Measurements from ENCODE around the gene ST7L. TPM values are rescaled to one million over a fixed set of nuclear protein-coding genes. Genes with fewer than 3 reads are reported as not detected.

The ST7L gene, protein sequence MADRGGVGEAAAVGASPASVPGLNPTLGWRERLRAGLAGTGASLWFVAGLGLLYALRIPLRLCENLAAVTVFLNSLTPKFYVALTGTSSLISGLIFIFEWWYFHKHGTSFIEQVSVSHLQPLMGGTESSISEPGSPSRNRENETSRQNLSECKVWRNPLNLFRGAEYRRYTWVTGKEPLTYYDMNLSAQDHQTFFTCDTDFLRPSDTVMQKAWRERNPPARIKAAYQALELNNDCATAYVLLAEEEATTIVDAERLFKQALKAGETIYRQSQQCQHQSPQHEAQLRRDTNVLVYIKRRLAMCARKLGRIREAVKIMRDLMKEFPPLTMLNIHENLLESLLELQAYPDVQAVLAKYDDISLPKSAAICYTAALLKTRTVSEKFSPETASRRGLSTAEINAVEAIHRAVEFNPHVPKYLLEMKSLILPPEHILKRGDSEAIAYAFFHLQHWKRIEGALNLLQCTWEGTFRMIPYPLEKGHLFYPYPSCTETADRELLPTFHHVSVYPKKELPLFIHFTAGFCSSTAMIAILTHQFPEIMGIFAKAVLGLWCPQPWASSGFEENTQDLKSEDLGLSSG
- polyA plus RNA-seq = 7.7 to 13.4 TPM (median 10.3 TPM) in 3 replicates
- polyA plus RNA-seq (2011; ENCODE audit: low read depth) = 16.9 TPM
- polyA plus RNA-seq (2011; cell fraction: cytosol; rRNA removed) = 5.1 and 9.3 TPM in 2 replicates
- 14.3 and 16.3 TPM in 2 replicates for polyA plus RNA-seq (2011; cell fraction: nucleus; rRNA removed)
- polyA plus RNA-seq (2012; ENCODE audit: low replicate concordance) = 11.3 and 11.7 TPM in 2 replicates
- polyA minus RNA-seq = 4.0 to 15.7 TPM (median 6.2 TPM) in 3 replicates
- polyA minus RNA-seq (2011; cell fraction: cytosol; rRNA and poly(A)+ RNA removed) = 3.6 TPM
- 9.2 and 9.7 TPM in 2 replicates for polyA minus RNA-seq (2011; cell fraction: nucleus; rRNA and poly(A)+ RNA removed)

DNA sequence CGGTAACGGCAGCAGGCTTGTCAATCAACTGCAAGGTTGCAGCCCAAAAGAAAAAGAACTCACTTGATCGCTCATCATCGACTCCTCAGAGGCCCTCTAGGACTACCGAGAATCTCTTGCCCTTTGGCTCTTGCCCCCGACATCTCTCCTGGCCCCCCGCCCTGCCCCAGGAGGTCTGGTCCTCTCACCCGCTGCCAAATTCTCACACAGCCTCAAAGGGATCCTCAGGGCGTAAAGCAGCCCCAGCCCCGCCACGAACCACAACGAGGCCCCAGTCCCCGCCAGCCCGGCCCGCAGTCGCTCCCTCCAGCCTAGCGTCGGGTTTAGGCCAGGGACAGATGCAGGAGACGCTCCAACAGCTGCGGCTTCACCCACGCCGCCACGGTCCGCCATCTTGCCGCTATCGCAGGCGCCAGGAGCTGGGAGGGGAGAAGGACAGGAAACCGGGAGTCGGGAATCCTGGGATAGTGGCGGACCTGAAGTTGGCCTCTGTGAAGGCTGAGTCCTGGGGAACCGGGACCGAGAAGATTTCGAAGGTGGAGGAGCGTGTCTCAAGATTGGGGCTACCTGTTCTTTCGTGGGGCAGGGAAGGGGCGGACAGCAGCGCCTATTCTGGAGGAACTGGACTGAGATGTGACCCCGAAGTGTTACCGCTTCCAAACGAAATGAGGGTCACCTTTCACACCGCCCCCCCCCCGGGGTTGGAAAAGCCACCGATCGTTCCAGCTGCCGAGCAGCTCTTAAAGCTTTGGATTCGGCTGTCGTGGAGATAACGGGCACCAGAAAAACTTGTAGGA, at the start of gene ST7L:
Gene ST7L, minus strand, starts transcription at position 421 of the 797 bp plus-strand sequence. Its CDS starts 28 bp downstream, at position 393.
- peaks cover 22% of the 10 kb centered on the region for H3K4me1 ChIP-seq (ENCODE audit: control insufficient read depth, extremely low read depth, insufficient read depth, low read length)
- no peaks in the 10 kb centered on the region for H3K9me1 ChIP-seq (ENCODE audit: control insufficient read depth, extremely low read depth, insufficient read depth, low read length)
- H3K36me3 ChIP-seq (ENCODE audit: control insufficient read depth in 2 of 2, extremely low read depth in 1 of 2, insufficient read depth in 2 of 2, low read length in 2 of 2) = peaks cover 0 to 3% of the 10 kb centered on the region in 2 experiments
- H3K4me3 ChIP-seq (ENCODE audit: control insufficient read depth in 2 of 3, extremely low read depth in 1 of 3, insufficient read depth in 2 of 3, low read depth in 1 of 3, low read length in 3 of 3) = peak within 1 kb of the TSS; percentile 83 to 97 (median 84)
- H3K79me2 ChIP-seq (ENCODE audit: control insufficient read depth, insufficient read depth, low read length) = peaks cover 72% of the 10 kb centered on the region
- peak within 1 kb of the TSS; percentile 91 for H2AFZ ChIP-seq (ENCODE audit: control insufficient read depth, low read length)
- peak within 1 kb of the TSS; percentile 97 for H3K27ac ChIP-seq (ENCODE audit: control insufficient read depth, insufficient read depth, low read length)
- peaks cover 3% of the 10 kb centered on the region for H4K20me1 ChIP-seq (ENCODE audit: control insufficient read depth, extremely low read depth, insufficient read depth, low read length)
- DNase-seq (ENCODE audit: low read depth, low spot score) (no peak), FAIRE-seq (no peak)
- dilution Hi-C loops (cut with MboI; ENCODE audit: extremely low pct_ligation_motif_present, low sequenced_read_pairs) = no loop called here
- no peaks in the 10 kb centered on the region for H3K27me3 ChIP-seq (ENCODE audit: control insufficient read depth, extremely low read depth, insufficient read depth, low read length)
- peak within 1 kb of the TSS; percentile 80 for H3K4me2 ChIP-seq (ENCODE audit: control insufficient read depth, extremely low read depth, insufficient read depth, low read depth, low read length)
- H3K9ac ChIP-seq (ENCODE audit: control insufficient read depth, extremely low read depth, insufficient read depth, low read length) = peak within 1 kb of the TSS; percentile 99
- no peak for TF ChIP-seq EZH2 (IDR thresholded peaks at IDR 0.05; ENCODE audit: low read length)
- TF ChIP-seq, protein P1, sequence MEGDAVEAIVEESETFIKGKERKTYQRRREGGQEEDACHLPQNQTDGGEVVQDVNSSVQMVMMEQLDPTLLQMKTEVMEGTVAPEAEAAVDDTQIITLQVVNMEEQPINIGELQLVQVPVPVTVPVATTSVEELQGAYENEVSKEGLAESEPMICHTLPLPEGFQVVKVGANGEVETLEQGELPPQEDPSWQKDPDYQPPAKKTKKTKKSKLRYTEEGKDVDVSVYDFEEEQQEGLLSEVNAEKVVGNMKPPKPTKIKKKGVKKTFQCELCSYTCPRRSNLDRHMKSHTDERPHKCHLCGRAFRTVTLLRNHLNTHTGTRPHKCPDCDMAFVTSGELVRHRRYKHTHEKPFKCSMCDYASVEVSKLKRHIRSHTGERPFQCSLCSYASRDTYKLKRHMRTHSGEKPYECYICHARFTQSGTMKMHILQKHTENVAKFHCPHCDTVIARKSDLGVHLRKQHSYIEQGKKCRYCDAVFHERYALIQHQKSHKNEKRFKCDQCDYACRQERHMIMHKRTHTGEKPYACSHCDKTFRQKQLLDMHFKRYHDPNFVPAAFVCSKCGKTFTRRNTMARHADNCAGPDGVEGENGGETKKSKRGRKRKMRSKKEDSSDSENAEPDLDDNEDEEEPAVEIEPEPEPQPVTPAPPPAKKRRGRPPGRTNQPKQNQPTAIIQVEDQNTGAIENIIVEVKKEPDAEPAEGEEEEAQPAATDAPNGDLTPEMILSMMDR (optimal IDR thresholded peaks at IDR 0.05 in 1 of 3, IDR thresholded peaks at IDR 0.05 in 1 of 3, conservative IDR thresholded peaks at IDR 0.05 in 1 of 3; ENCODE audit: extremely low read depth in 1 of 3, insufficient read depth in 2 of 3, low read length in 3 of 3) = no peak
- H3K9me3 ChIP-seq (ENCODE audit: control insufficient read depth, low read depth, low read length) = no peaks in the 10 kb centered on the region

DNA sequence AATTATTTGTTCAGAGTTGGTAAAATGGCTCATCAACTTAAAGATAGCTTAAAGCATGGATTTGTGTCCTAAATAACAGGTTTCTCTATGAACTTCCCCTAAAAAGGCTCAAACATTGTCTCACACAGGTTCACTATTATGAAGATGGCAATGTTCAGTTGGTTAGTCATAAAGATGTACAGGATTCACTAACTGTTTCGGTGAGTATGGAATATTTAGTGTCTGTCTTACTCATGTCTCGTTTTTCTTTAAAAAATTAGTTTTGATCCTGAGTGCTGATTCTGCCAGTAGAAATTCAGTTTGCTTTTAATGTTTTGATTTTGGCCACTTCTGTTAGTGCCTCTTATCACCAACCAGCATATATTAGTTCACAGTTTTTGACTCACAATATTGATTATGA, 48.0 kb upstream of the ST7L start:
- Histone ChIP-seq H2AFZ (ENCODE audit: control insufficient read depth, low read length) (no peak overlapping the region), H3K9ac (ENCODE audit: control insufficient read depth, extremely low read depth, insufficient read depth, low read length) (no peak overlapping the region), H3K9me1 (ENCODE audit: control insufficient read depth, extremely low read depth, insufficient read depth, low read length) (no peaks in the 10 kb centered on the region), H4K20me1 (ENCODE audit: control insufficient read depth, extremely low read depth, insufficient read depth, low read length) (no peaks in the 10 kb centered on the region), H3K27me3 (ENCODE audit: control insufficient read depth, extremely low read depth, insufficient read depth, low read length) (no peaks in the 10 kb centered on the region), H3K4me2 (ENCODE audit: control insufficient read depth, extremely low read depth, insufficient read depth, low read depth, low read length) (no peak overlapping the region), H3K36me3 (ENCODE audit: control insufficient read depth in 2 of 2, extremely low read depth in 1 of 2, insufficient read depth in 2 of 2, low read length in 2 of 2) (peaks cover 16 to 22% of the 10 kb centered on the region in 2 experiments), H3K9me3 (ENCODE audit: control insufficient read depth, low read depth, low read length) (no peaks in the 10 kb centered on the region), H3K4me1 (ENCODE audit: control insufficient read depth, extremely low read depth, insufficient read depth, low read length) (no peaks in the 10 kb centered on the region), H3K79me2 (ENCODE audit: control insufficient read depth, insufficient read depth, low read length) (peaks cover 2% of the 10 kb centered on the region), H3K4me3 (ENCODE audit: control insufficient read depth in 2 of 3, extremely low read depth in 1 of 3, insufficient read depth in 2 of 3, low read depth in 1 of 3, low read length in 3 of 3) (no peak overlapping the region), H3K27ac (ENCODE audit: control insufficient read depth, insufficient read depth, low read length) (no peak overlapping the region)
- DNase-seq (ENCODE audit: low read depth, low spot score) = no peak
- dilution Hi-C loops (cut with MboI; ENCODE audit: extremely low pct_ligation_motif_present, low sequenced_read_pairs) = no loop called here
- no peak for FAIRE-seq
- TF ChIP-seq, protein P1 (optimal IDR thresholded peaks at IDR 0.05 in 1 of 3, IDR thresholded peaks at IDR 0.05 in 1 of 3, conservative IDR thresholded peaks at IDR 0.05 in 1 of 3; ENCODE audit: extremely low read depth in 1 of 3, insufficient read depth in 2 of 3, low read length in 3 of 3) = no peak
- TF ChIP-seq EZH2 (IDR thresholded peaks at IDR 0.05; ENCODE audit: low read length) = no peak

Data from keratinocyte (primary cell).